GM10847 (cell line): Measurements from ENCODE around the gene EVX1.

ENCODE experiments used
- POLR2A ChIP-seq: IDR thresholded peaks from 2 replicates; pipeline ENCODE4 v1.6.1; 2011; ENCODE audit not compliant: insufficient read length; ENCODE audit errors: extremely low read depth

Gene EVX1

DNA sequence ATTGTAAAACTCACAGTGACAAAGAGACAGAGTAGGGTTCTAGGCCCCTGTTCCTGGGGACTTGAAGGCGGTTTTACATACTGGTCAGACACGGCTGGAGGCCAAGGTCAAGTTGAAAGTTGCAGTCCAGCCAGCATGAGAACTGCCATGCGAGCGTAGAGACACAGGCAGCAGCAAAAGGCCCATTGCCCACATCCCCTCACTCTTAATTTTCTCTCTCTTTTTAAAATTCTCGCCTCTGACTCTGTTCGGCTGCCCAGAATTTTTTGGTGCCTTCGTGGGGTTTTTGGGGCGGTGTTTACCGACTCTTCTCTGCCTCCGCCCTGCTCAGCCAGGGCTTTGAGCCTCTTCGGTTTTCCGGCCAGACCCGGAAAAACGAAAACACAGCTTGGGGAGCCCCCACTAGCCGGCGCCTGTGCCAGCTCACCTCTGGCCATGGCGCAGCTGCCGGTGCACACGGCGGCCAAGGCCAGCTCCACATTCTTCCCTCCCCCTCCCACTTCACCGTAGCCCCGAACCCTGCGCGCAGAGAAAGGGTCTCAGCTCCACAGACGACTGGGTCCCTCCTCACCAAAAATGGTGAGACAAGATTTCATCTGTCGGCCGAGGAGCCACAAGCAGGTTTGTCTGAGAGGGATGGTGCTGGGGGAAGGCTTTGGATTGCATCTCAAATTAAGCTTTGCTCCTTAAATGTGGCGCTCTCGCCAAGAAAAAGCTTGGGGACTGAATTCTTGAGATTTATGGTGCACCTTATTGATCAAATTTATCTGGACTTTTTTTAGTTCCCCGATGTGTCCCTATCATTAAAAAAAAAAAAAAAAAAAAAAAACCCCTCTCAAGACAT, 40.4 kb upstream of the EVX1 start:
- TF ChIP-seq POLR2A = no peak

DNA sequence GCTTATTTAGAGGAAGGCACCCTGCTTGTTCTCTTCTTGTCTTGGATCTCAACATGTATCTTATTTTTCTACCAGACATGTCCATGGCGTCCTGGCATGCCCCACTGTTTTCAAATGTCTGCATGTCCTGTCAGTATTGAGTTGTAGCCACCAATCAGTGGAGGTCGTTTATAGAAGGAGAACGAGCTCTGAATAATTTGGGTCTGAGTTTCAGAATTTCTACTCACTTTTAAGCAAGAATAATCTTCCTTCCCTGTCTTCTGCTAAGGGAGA, 39.8 kb upstream of the EVX1 start:
- no peak for TF ChIP-seq POLR2A

DNA sequence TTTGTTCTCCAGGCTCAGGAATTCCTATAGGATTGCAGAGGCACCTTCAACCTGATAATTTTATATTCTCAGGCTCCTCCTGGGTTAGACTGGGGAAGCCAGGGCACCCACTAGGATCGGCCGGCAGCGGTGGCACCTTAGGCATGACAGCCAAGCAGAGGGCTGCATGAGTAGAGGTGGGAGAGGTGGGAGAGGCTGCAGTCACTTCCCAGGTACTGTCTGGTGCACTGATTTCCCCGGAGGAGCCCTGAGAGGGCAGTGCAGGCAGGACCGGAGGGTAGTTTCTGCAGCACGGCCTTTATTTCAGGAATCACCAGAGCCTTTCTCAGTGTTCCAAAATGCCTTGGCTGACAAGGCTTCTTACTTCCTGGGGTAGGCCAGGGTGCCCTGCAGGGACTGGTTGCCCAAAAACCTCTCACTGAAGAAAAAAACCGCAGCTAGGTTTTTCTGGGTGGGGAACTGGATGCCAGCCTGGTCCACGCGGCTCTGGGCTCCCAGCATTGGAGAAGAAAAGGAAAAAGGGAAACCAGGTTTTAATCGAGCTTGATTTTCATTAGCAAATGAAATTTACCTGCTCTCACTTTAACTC, 39.1 kb upstream of the EVX1 start:
- no peak for TF ChIP-seq POLR2A

GRCh38 chr7:27203964-27204594, 38.5 kb upstream of the EVX1 start:
- TF ChIP-seq POLR2A = no peak

DNA sequence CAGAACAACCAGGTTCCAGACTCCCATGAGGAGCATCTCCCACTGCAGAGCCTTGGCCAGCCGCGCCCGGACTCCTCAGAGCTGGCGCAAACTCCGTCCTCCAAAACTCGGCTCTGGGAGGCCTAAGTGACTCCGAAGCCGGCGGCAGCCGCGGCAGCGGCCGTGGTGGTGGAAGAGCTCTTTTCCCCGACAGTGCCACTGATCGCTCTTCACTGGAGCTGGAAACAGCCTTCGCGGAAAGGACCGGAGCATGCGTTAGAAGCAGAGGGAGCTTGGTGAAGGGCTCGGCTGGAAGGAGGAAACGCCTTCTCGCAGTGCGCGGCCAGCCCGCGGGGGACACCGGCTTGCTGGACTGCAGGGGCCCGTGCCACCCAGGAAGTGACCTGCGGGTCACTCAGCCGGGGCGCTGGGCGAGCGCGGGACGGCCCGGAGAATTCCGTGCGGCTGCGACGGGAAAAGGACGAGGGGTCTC, 37.7 kb upstream of the EVX1 start:
- no peak for TF ChIP-seq POLR2A

DNA sequence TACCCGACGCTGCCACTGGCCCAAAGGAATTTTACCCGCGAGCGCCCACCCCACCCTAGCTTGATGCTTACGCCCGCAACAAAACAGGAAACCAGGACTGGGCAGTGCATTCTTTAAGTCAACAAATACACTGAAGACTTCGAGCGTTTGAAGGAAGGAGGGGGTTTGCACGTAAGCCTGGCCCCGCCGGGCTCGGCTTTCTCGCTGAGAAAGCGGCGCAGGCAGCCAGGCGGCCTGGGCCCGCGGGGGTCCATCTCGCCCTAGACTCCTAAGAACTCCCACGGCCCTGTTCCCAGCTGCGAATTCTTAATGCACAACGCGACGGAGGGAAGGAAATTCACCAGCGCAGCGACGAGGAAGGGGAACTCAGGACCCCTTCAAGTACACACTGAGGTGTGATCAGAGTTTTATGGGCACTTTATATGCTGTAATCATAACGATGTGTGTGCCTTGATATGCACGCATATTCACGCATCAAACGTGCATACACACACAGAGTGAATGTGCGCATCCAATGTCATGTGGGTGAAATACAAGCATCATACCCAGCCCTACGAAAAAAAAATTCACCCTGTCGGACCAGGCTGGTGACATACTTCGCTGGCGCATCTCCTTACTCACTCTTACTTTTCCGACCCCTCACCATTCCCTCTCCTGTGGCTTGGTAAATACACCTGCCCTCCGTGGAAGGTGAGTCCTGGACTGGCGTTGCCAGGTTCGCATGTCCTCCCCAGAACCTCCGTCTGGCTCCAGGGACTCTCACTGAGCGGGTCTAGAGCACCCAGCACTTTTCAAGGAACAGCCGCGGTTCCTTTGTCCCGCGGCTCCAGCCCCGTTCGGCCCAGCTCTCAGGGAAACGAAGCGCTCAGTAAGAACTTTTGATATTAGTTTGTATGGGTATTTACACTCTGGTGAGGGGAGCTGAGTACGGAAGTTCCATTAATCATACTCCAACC, 37.0 kb upstream of the EVX1 start:
- TF ChIP-seq POLR2A = no peak

DNA sequence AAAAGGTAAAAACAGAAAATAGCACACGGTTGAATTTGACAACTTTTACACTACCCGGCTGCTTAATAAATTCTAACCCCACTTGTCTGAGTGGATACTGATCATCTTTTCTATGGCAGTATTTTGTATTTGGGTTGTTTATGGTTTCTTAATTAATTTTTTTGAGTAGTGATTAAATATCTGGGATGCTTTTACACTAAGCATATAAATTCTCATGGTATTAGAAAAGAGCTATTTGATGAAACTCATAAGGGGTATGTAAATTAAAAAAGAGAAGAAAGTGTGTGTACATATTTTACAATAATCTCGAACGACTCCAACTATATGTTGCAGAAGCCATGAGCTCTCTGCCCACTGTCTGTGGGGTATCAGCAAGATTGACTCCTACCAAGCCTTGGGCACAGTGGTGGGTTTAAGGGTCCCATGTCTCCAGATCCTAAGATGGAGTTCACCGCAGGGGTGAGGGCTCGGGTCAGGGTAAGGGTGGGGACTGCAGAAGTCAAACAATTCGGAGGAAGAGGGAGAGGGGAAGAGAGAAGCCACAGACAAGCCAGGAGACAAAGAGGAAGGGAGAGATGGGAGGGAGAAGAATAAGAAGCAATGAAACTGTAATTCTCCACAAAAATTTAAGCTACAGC, 35.1 kb upstream of the EVX1 start:
- no peak for TF ChIP-seq POLR2A

DNA sequence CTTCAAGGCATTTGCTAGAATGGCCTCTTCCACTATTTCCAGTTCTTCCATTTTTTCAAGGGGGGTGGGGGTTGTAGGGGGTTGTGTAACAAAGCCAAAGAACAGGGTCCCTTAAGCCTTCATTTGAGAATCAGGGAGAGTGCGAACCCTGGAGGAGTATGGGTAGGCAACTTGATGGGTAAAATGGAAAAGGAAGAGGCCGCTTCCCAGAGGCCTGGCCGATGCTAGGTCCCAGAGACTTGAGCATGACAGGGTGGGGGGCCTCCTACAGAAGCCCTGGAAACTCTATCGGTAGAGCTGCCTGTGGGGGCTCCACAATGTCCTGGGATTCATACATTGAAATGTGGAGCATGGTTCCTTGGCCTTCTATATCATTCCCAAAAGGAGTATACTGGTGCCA, 33.6 kb upstream of the EVX1 start:
- no peak for TF ChIP-seq POLR2A

DNA sequence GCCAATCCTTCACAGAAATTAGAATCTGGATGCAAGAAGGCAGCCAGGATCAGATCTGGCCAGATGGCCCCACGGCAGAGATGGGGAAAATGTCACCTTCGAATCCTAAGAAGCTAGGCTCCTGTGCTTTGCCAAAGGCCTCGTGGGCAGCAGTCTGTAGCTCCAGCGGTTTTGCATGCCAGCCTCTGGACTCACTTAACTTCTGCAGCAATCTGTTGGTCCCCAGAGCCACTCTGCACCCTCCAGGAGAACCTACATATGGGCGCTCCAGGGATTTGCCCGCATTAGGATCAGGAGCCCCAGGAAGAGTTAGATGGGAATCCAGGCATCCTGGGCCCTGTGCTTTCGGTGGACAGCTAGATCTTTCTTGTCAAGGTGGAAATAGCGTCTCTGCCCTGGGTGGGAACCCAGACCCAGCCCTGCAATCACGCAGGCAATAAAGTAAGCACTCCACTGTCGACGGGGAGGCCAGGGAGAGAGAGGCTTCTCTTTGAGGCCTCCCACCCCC, 32.6 kb upstream of the EVX1 start:
- TF ChIP-seq POLR2A = no peak

DNA sequence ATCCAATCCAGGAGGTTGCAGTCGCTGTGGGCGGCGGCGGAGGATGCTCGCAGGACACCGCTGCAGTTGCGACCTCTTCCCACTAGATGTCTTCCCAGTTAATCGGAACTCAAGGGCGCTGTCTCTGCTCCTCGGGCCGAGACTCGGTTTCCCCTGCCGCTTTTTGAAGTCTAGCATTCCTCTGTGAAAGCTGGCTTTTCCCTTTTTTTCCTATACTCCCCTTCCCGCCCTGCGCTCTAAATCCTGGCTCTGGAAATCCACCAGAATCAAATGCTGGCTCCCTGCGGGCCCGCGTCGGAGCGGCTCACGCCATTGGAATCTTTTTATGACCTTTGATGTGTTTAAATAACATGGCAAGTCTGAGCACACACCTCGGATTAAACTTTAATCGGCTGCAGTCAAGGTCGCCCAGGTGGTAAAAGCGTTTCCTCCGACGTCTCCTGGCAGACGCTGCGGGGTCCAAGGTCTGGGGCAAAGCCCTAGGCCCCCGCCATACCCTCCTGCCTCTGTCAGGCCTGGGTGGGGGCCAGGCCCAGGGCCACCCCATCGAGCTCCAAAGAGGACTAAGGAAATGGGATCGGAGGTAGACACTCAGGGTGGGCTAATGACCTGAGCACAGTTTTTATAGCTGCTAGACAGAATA, 32.0 kb upstream of the EVX1 start:
- TF ChIP-seq POLR2A = no peak

GRCh38 chr7:27211084-27211446, 31.5 kb upstream of the EVX1 start:
- no peak for TF ChIP-seq POLR2A

DNA sequence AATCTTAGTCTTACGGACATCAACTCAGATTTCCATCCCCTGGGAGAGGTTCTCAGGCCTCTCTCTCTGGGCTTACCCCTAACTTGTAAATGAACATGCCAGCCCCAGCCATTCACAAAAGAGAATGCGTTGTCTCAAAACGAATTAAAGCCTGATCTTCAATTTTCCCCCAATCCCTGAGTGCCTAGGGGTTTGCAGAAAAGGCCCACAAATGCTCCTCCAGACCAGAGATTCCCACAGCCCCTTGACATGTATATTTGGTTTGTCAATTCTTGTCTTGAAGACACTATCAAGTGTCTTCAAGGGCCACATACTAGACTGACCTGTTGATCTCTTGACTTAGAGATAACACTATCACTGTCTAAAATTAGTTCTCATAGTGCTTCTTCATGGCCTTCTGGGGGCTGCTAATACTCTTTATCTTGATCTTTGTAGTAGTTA, 30.8 kb upstream of the EVX1 start:
- TF ChIP-seq POLR2A = no peak

DNA sequence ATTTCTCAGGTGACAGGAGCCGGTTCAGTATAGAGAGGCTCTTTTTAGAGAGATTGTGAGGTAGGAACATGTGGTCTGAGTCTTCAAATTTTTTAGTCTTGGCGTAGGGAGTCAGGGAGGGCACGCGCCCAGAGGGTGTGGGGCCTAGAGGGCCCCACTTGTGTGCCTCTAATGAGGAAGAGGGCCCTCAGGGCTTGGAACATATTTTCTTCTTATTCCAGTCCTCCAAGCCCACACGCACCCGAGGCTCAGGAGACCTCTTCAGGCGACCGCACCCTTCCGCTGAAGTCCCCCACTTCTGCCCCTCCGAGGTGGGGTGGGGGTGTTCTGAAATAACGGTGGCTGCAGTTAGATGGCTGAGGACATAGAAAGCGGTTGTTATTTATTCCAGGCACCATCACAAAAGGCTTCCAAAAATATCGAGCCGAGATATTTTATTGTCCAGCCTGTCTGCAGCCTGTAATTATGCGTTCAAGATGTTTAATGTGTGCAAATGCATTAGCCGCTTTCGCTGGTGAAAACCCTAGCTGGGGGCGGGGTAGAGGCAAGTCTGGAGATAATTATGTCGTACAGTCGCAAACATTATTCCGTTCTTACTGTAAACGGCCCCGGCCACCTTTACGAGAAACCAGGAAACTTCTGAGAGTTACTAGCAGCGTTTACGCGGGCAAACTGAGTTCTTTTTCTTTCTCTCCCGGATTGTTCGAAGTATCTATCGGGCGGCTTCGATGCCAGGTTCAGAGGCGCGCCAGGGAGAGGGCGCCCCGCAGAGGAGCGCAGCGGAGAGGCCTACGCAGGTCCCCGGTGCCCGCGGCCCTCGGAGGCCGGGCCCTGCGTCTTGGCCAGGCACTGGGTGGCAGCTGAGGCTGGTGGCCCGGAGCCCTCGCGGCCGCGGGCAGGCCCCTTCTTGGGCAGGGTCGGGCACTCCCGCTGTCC, 29.8 kb upstream of the EVX1 start:
- no peak for TF ChIP-seq POLR2A
